Measurements from ENCODE around the gene CEACAM16.

- TF ChIP-seq, protein P1, sequence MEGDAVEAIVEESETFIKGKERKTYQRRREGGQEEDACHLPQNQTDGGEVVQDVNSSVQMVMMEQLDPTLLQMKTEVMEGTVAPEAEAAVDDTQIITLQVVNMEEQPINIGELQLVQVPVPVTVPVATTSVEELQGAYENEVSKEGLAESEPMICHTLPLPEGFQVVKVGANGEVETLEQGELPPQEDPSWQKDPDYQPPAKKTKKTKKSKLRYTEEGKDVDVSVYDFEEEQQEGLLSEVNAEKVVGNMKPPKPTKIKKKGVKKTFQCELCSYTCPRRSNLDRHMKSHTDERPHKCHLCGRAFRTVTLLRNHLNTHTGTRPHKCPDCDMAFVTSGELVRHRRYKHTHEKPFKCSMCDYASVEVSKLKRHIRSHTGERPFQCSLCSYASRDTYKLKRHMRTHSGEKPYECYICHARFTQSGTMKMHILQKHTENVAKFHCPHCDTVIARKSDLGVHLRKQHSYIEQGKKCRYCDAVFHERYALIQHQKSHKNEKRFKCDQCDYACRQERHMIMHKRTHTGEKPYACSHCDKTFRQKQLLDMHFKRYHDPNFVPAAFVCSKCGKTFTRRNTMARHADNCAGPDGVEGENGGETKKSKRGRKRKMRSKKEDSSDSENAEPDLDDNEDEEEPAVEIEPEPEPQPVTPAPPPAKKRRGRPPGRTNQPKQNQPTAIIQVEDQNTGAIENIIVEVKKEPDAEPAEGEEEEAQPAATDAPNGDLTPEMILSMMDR (conservative IDR thresholded peaks at IDR 0.05; ENCODE audit: low read depth, low read length): no peak
- TF ChIP-seq EZH2phosphoT487 (IDR thresholded peaks at IDR 0.05; ENCODE audit: borderline replicate concordance, low read length): no peak
These were observed 32.1 kb downstream of the CEACAM16 start for GRCh38 chr19:44731081-44731480.

Measured in PC-3 (cell line).